Activated CD8-positive, alpha-beta memory T cell treated with anti-CD3 and anti-CD28 coated beads for 24 hours (primary cell): Measurements from ENCODE around the gene FAM184A.
"Not testable (repeated sequence)": the region's sequence is repeated elsewhere in the genome, so short reads cannot be mapped to it uniquely, and the experiment has no call there.

ENCODE experiments used
- DNase-seq: peaks from one replicate; pipeline ENCODE4 v3.0.0-alpha.2; 2020

Gene FAM184A

DNA sequence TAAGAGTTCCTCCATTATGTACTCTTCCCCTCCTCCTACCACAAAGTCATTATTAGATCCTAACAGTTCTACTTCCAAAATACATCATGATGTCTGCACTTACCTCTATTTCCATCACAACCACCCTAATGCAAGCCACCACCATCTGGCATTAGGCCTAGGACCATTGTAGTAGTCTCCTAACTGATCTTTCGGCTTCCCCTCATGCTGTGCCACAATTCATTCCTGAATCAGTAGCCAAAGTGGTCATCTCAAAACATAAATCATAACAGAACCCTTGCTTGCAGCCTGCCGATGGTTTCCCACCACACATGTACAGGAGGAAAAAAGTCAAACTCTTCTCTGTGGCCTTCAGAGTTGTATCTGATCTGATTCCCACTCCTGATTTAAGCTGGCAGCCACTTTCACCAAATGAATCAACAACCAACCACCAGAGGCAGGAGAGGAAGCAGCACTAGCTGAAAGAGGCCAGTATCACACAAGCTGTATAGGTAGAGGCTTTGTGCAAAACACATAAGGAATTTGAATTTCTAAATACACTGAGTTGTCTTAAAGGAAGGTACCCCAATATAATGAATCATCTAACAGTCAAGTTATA is 26.1 kb downstream of the FAM184A start:
- DNase-seq = no peak

DNA sequence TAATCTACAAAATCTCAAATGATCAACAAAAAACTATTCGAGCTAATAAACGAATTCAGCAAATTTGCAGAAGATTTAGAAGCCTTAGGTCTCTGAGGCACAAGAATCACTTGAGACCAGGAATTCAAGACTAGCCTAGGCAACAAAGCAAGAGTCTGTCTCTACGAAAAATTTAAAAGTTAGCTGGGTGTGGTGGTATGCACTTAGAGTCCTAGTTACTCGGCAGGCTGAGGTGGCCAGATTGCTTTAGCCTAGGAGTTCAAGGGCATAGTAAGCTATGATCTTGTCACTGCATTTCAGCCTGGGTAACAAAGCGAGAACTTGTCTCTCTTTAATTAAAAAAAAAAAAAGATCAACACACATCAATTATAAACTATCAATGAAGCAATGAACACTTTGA is 34.2 kb downstream of the FAM184A start:
- no peak for DNase-seq

DNA sequence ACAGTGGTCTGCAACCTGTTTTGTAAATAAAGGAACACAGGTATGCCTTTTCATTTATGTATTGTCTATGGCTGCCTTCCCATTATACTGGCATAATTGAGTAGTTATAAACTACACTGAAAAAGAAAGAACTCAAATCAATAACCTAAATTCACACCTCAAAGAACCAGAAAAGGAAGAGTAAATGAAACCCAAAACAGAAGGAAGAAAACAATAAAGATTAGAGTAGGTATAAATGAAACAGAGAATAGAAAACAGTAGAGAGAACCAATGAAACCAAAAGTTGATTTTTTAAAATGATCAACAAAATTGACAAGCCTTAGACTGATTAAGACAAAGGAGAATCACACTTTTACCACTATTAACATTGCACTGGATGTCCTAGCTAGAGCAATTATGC is 34.7 kb downstream of the FAM184A start:
- DNase-seq = no peak

DNA sequence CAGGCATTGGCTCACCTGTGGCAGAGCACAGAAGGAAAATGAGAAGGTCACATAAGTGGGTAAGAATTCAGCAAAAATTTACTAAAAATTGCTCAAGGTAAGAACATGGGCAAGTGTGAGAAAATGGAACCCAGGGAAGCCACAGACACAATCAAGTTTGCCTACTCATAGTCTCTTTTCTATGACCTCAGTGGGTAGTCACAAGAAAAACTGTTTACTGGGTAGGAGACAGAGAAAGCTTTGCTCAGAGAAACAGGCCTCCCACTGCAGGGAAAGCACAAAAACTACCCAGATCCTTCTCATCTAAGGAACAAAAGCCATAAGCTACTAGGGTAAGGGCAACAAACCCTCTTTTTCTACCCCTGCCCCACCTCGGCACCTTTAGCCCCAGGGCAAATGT is 35.2 kb downstream of the FAM184A start:
- DNase-seq = no peak

GRCh38 chr6:119040636-119041035 is 37.8 kb downstream of the FAM184A start:
- no peak for DNase-seq

- no peak for DNase-seq
Measured at GRCh38 chr6:119040229-119040628, 38.2 kb downstream of the FAM184A start.

GRCh38 chr6:119037941-119038623 is 40.4 kb downstream of the FAM184A start:
- DNase-seq = no peak

GRCh38 chr6:119037264-119037663 is 41.2 kb downstream of the FAM184A start:
- DNase-seq = no peak

- no peak for DNase-seq
Measured at GRCh38 chr6:119036081-119036480, 42.4 kb downstream of the FAM184A start.

DNA sequence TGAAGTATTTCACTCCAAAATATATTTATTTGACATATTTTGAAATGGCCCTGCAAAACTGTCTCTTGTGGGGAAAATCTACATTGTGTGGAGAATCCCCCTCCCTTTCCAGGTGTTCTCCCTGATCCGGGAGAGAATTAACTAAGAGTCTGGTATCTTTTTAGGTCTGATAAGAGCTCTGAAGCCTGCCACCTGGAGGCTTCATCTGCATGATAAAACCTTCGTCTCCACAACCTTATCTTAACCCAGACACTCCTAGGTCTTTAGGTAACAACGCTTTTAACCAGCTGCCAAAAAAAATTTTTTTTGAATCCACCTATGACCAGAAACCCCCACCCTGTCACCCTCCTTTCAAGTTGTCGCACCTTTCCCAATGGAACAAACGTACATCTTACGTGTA is 43.0 kb downstream of the FAM184A start:
- no peak for DNase-seq

DNA sequence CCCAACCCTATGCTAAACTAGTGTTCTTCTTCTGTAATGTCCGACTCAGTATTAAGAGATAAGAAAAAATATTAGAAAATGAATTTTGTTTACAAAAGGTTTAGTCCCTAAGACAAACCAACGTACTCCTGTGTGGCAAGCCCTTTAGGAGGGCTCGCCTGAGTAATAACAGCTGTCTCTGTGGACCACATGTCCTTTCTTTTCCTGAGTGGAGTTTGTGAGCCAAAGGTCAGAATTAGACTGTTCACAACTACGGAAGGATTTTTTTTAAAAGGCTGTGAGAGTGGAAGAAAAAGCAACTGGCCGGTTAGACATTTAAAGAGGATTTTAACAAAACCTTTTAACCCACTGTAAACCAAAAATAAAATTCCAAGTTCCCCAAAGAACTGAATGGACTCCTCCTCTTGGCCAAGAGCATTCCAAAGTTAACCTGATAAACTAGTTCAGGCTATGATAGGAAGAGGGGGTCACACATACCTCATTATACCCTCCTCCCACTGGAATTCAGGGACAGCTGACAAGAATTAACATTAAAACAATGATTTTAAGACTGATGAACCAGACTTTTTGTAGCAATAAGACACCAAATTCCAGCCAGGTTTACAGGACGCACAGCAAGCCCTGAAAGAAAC is 43.5 kb downstream of the FAM184A start:
- DNase-seq = no peak

- no peak for DNase-seq
Measured at GRCh38 chr6:119032428-119032827, 46.0 kb downstream of the FAM184A start.

DNA sequence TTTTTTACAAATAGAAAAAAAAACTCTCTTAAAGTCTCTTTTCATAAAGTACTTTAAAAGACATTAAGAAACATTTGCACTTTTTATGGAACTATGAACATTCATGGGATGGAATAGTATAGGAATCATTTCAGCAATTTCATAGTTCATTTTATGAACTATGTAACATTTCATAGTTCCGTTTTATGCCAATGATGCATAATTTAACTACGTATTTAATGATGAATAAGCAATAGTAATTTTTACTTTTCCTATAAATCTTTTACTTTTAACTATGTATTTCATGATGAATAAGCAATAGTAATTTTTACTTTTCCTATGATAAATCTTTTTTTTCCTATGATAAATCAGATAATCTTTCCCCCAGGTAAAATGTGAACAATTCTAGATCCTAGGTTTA is 47.7 kb downstream of the FAM184A start:
- no peak for DNase-seq

- DNase-seq = no peak
Measured at GRCh38 chr6:119028091-119028490, 50.4 kb downstream of the FAM184A start.

DNA sequence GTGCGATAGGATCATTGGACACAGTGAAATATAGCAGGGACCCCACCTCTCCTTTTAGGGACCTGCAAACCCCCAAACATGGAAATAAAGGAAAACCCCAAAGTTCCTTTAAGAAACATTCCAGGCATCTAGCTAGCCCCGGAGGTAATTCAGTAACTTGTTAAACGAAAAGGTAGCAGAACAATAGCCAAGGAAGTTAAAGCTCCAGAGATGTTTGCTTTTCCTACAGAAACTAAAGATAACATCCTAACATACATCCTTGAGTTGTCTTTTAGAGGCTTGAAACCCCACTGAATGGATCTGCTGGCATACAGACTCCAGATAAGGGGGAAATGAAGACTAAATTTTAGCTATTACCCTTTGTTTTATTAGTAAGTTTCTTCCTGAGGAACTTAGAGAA is 51.0 kb downstream of the FAM184A start:
- no peak for DNase-seq

DNA sequence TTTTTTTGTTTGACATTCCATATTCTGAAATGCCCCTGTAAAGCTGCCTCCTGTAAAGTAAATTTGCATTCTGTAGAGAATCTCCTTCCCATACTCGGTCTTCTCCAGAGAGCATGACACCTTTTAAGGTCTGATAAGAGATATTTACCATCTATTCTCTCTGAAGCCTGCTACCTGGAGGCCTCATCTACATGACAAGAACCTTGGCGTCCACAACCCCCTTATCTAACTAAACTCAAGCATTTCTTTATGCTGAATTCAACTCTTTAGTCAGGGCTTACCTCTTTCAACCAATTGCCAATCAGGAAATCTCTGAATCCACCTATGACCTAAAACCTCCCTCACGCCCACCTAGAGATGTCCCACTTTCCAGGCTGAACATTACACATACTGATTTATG is 51.6 kb downstream of the FAM184A start:
- no peak for DNase-seq

- no peak for DNase-seq
Measured at GRCh38 chr6:119025793-119026192, 52.7 kb downstream of the FAM184A start.

- DNase-seq = no peak
Measured at GRCh38 chr6:119024111-119024510, 54.4 kb downstream of the FAM184A start.

DNA sequence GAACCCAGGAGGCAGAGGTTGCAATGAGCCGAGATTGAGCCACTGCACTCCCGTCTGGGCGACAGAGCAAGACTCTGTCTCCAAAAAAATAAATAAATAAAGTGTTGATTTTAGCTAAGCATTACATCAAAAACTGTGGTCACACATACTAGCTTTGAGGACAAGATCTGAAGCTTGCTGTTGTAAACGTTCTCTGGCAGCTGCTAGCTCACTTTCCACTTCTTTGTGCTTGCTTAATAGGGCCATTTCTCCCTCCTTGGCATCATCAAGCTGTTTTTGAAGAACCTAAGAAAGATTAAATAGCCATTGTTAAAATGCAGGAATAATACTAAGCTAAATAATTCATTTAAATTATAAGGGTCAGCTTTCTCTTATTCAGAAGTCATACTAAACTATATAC is 55.7 kb downstream of the FAM184A start:
- no peak for DNase-seq

DNA sequence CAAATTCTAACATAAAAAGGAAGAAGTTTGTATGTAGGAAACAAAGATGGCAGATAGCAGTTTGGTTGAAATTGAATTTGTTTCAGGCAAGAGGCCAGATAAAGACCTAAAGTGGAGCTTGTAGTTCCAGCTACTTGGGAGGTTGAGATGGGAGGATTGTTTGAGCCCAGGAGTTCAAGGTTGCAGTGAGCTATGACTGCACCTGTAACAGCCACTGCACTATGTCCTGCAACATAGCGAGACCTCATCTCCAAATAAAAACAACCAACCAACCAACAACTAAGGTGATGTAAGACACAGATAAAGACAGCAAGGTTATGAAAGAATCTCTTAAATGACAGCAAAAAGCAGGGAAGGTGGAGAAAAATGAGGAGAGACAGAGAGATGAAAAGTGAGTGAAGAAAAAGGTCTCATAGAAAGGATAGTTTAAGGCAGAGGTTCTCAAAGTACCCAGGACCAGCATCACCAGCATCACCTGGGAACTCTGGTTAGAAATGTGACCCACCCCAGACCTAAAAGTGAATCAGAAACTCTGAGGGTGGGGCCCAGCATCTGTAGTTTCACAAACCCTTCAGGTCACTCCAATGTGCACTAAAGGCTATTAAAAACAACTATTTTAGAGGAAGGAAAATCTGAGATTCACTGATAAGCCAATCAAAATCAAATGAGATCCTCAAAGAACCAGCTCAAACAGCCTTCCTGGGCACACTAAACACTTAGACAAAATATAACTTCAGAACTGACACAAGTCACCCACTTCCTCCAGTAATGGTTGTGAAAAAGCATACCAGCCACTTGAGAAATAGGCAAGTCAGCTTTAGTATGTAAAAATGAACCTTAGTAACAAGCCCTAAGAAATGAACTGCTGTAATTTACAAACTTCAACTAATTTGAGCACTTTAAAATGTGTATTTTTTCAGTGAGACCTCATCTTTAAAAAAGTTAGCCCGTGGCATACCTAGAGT is 57.6 kb downstream of the FAM184A start:
- DNase-seq = no peak

DNA sequence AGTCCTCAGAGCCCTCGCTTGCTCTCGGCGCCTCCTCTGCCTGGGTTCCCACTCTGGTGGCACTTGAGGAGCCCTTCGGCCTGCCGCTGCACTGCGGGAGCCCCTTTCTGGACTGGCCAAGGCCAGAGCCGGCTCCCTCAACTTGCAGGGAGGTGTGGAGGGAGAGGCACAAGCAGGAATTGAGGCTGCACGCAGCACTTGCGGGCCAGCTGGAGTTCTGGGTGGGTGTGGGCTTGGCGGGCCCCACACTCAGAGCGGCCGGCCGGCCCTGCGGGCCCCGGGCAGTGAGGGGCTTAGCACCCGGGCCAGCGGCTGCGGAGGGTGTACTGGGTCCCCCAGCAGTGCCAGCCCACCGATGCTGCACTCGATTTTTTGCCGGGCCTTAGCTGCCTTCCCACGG is 63.3 kb downstream of the FAM184A start:
- DNase-seq = not testable (repeated sequence)

DNA sequence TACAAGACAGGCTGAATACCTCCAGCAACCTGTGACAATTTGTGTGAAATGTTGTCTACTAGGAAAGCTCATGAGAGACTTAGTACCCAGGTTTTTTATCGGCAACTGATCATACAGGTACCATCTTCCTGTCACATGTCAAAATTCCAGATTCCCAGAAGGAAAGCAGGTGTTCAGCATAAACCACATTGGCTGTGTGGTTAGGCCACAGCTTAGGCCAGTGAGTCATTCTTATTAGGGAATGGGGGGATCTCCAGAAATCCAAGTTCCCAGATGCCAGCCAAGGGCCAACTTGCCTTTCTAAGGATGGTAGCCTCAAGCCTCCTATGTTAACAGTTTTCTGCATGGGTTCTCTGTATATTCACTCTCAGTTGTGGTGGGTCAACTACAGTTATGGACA is 65.9 kb downstream of the FAM184A start:
- no peak for DNase-seq

GRCh38 chr6:119009266-119009665 is 69.2 kb downstream of the FAM184A start:
- not testable (repeated sequence) for DNase-seq
